ENCODE measurements around the gene GPR176.

GPR176 gene

DNA sequence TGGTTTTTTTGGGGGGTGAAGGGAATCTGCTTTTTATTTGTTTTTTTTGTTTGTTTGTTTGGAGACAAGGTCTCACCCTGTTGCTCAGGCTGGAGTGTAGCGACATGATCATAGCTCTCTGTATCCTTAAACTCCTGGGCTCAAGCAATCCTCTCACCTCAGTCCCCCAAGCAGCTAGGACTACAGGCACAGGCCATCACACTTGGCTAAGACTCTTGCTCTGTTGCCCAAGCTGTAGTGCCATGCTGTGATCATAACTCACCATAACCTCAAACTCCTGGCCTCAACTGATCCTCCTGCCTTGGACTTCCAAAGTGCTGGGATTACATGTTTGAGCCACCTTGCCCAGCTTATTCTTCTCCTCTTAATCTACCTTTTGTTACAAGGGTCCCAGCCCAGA lies 31.8 kb downstream of the GPR176 start:
- no peak for DNase-seq

GRCh38 chr15:39887832-39888231 lies 32.2 kb downstream of the GPR176 start:
- no peak for DNase-seq

- no peak for DNase-seq
These were observed 32.9 kb downstream of the GPR176 start for GRCh38 chr15:39887211-39887610.

GRCh38 chr15:39886418-39886817 lies 33.6 kb downstream of the GPR176 start:
- DNase-seq, result no peak

DNA sequence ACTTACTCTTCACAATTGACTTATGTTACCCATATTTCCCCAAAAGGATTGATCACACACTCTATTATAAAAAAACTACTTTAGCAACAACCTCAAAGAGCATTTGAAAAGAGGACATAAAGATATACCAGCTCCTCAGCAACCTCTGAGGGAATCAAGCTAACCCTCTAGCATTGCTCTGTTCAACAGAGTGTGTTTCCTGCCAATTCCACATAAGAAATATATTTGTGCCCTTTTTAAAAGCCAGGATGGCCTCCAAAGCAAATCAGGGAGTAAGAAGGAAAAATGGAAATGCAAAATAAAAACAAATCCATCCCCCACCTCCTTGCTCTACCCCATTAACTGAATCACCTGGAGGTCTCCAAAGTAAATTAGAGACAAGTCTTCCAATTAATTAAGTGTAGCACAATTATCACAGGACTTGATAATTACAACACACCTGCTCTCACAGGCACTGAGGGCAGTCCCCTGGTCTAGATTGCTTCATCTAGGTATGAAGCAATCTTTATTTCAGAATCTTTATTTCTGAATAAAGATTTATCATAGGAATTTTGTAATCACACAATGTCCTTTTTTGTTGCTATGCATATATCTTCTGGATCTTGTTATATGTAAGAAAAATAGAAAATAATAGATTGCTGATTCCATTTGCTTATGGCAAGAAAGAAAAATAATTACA lies 34.8 kb downstream of the GPR176 start:
- DNase-seq, result no peak

- no peak for DNase-seq
These were observed 35.7 kb downstream of the GPR176 start for GRCh38 chr15:39884351-39884750.

- DNase-seq, result no peak
These were observed 37.5 kb downstream of the GPR176 start for GRCh38 chr15:39882602-39883001.

GRCh38 chr15:39881790-39882189 lies 38.3 kb downstream of the GPR176 start:
- DNase-seq, result no peak

GRCh38 chr15:39880718-39881387 lies 39.2 kb downstream of the GPR176 start:
- DNase-seq, result no peak

GRCh38 chr15:39878406-39878785 lies 41.7 kb downstream of the GPR176 start:
- DNase-seq, result no peak

- DNase-seq, result no peak
These were observed 45.0 kb downstream of the GPR176 start for GRCh38 chr15:39874890-39875549.

DNA sequence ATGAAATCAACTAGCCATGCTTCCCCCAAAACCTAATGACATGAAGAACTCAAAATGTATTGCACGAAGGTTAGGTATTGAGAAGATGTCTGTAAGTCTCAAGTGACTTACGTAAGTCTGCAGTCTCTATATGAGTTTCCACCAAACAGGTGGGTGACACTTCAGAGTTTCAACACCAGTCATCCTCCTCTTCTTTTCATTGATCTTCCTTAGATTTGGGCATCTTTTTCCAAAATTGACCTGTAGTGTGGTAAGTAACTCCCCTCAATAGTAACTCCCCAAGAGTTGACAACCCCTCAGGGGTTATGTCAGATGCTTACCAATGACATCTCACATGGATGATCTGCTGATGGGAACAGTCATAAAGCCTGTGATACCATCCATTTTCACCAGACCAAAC lies 46.1 kb downstream of the GPR176 start:
- DNase-seq, result no peak

DNA sequence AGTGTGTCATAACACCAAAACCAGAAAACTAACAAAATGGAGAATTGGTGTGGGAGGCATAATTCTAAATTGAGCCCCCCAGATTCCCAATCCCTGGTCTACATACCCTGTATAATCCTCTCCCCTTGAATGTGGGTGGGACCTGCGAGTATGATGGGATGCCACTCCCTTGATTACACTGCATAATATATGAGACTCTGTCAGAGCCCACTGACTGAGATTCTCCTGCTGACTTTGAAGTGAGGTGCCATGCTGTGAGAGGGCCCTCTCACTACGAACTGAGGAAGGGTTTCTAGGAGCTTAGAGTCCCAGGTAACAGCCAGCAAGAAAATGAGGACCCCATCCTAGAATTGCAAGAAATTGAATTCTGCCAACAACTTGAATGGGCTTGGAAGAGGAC lies 49.5 kb downstream of the GPR176 start:
- DNase-seq, result no peak

DNA sequence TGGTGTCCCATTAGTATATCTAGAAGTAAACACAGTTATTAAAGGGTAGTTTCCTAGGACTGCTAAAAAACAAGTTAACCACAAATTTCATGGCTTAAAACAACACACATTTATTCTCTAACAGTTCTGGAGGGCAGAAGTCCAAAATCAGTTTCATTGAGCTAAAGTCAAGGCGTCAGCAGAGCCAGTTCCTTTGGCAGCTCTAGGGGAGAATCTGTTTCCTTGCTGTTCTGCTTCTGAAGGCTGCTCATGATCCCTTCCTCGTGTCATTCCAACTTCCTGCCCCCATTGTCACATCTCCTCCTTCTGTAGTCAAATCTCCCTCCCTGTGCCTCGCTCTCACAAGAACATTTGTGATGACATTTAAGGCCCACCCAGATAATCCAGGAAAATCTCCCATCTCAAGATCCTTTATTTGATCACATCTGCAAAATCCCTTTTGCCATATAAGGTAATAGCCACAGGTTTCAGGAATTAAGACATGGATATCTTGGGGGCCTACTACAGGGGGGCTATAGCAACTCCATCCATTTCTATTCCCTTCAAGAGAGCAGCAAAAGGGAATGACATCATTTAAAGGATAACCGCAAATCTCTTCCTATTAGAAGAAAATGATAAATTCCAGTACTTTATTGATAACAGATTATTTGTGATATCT lies 50.1 kb downstream of the GPR176 start:
- no peak for DNase-seq

DNA sequence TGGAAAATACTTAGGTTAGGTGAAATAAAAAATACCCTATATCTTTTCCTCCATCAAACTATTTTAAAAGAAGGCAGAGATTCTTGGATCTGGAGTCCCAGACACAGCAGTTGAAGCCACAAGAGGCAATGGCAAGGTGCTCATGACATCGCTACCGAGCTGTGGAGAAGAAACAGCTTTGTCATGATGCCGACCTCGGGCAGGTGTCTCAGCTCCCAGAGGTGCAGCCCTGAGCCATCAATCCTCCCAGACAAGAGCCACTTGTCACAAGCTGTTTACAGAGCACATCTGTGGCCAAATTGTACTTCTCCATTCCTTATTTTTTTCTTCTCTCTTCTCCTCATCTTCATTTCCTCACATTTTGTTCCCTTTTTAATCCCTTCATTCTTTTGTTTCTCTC lies 50.8 kb downstream of the GPR176 start:
- DNase-seq, result no peak

DNA sequence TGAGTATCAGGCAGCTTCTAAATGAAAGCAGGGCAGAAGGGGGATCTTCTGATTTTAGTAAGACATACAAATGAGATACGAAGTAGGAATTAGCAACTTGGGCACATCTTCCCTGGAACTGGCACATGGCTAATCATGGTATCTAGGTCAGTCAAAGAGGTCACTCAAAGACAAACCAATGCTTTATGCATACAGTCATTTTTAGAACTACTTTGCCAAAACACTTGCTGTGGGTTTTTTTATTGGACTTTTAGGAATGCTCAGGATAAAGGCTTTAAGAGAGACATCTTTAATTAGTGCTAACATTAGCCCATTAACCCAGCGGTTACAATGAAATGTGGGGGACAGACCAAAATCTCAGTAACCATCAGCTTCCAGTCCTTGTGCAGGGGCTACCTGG lies 51.7 kb downstream of the GPR176 start:
- DNase-seq, result no peak

DNA sequence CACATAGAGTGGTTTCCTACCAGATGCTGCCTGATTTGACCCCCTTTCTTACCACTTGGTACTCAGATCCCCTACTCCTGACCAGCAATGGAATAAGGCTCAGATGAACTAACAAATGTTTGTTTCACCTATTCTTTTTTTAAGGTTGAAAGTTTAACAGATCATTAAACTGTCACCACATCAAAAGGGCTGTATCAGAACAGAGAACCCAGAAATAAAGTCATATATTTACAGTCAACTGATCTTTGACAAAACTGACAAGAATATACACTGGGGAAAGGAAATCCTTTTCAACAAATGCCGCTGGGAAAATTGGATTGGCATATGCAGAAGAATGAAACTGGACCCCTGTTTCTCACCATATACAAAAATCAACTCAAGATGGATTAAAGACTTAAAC lies 56.0 kb downstream of the GPR176 start:
- no peak for DNase-seq

DNA sequence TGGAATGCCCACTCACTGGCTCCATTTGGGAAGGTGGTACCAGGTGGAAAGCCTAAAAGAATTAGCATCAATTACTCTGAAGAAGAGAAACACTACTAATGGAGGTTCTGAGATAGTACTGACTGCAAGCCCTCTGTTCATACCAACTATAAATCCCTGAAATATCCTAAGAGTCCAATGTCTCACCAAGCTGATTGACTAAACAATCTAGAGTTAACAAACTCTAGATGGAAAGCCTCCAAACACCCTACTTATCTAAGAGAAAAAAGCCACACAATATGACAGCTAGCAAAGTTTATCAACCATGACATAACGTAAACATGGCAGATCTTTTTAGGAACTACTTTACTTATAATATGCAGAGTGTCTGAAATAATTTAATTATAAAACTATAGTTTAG lies 59.2 kb downstream of the GPR176 start:
- no peak for DNase-seq

DNA sequence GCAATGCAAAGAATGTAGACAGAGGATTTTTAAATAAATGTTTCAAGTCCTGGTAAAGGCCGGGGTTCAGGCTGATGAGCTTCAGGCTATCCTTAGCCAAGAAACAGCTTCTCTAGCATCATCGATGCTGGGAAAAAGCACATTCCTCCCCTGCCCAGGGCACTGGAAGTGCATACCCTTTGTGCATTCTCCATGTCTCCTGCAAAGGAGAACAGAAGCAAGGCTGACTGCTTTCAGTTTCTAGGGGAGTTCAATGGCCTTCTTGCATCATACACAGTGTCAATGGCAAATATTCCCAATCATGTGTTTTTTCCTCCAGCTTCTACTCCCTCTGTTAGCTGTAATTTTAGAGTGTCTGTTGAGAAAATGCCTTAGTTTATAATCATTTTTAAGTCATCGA lies 59.9 kb downstream of the GPR176 start:
- no peak for DNase-seq

DNA sequence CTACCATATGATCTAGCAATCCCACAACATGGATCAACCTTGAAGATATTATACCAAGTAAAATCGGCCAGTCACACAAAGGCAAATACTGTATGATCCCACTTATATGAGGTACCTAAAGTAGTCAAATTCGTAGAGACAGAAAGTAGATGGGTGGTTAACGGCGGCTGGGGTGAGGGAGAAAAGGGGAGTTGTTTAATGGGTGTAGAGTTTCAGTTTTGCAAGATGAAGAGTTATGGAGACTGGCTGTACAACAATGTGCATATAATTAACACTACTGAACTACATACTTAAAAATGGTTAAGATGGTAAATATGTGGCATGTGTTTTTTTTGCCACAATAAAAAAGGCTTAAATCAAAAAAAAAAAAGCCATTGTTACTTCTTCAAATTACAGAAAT lies 60.4 kb downstream of the GPR176 start:
- no peak for DNase-seq

DNA sequence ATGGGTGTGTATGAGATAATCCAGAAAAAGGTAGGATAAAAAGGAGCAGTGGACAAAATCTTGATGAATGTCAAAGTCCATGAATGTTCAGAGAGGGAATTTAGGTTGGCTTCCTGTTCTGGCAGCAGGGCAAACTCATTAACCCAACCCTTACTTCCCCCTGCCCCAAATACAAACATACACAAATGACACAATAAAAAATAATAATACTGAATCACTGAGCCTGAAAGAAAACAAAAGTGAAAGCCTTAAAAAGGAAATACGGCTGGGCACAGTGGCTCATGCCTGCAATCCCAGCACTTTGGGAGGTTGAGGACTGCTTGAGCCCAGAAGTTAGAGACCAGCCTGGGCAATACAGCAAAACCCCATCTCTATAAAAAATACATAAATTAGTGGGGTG lies 62.9 kb downstream of the GPR176 start:
- DNase-seq, result no peak

GRCh38 chr15:39856357-39856756 lies 63.7 kb downstream of the GPR176 start:
- no peak for DNase-seq

GRCh38 chr15:39855400-39855799 lies 64.7 kb downstream of the GPR176 start:
- no peak for DNase-seq

- DNase-seq, result no peak
These were observed 65.9 kb downstream of the GPR176 start for GRCh38 chr15:39854161-39854560.
